ENCODE results near the gene DPM3. TPM values are rescaled to one million over a fixed set of nuclear protein-coding genes. Genes with fewer than 3 reads are reported as not detected.

DPM3 gene
- total and polyA plus RNA-seq, 2 of the 13 experiments (the other 11 are each of a cell fraction or from before 2014, with no cell fraction given) = 23.2 to 53.4 TPM

DNA sequence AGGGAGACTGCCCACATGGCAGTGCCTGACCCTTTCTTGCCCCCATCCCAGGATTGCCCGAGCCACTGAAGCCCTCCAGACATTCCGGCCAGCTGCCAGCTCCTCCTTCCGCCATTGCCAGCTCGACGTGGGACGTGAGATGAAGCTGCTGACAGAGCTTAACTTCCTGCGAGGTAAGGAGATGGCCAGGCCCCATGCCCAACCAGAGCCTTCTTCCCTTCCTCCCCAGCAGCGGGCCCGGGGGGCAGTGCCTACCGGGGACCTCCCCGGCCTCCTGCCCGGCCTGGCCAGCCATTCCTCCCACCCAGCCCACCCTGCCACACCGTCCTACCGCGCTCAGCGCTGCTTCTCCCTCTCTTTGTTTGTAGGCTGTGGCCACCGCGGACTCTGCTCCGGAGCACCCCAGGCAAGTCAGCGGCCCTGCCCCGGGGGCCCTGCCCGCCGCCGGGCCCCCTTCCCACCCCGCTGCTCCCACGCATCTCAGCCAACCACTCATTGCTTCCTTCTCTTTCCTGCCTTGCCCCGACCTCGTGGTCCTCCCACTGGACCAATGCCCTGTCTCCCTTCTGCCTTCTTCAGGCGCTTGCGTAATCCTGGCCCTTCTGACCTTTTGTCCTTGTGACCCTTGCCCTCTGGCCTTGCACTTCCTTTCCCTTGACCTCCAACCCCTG is 38.2 kb upstream of the DPM3 start (continued):
- TF ChIP-seq ZHX2 (IDR thresholded peaks at IDR 0.05; ENCODE audit: low read depth) (no peak), ZHX2 (CRISPR knock-in tag; IDR thresholded peaks at IDR 0.05; ENCODE audit: borderline replicate concordance) (no peak), LCORL (IDR thresholded peaks at IDR 0.05) (no peak), LCORL (CRISPR knock-in tag; IDR thresholded peaks at IDR 0.05) (peak; percentile 60; the same call in 1 of the 2 replicates), CCDC6 (CRISPR knock-in tag; IDR thresholded peaks at IDR 0.05) (no peak), NR2F6 (IDR thresholded peaks at IDR 0.05) (peak; percentile 99), NR2F6 (CRISPR knock-in tag; IDR thresholded peaks at IDR 0.05) (peak; percentile 100), EZH2 (conservative IDR thresholded peaks at IDR 0.05; ENCODE audit: low read depth, low read length) (no peak), E2F2 (CRISPR knock-in tag; IDR thresholded peaks at IDR 0.05; ENCODE audit: borderline replicate concordance) (no peak), MLLT10 (CRISPR knock-in tag; IDR thresholded peaks at IDR 0.05) (no peak), NBN (conservative IDR thresholded peaks at IDR 0.05) (no peak), ZNF724P (CRISPR knock-in tag; IDR thresholded peaks at IDR 0.05; ENCODE audit: borderline replicate concordance) (no peak), NFE2 (CRISPR knock-in tag; IDR thresholded peaks at IDR 0.05) (no peak), ELF4 (CRISPR knock-in tag; IDR thresholded peaks at IDR 0.05; ENCODE audit: borderline replicate concordance) (no peak), GABPB1 (CRISPR knock-in tag; IDR thresholded peaks at IDR 0.05) (peak; percentile 79), TCF7L2 (IDR thresholded peaks at IDR 0.05; ENCODE audit: low read depth, low read length) (no peak), KDM2A (CRISPR knock-in tag; IDR thresholded peaks at IDR 0.05; ENCODE audit: borderline replicate concordance, low read depth) (no peak), ZFP37 (CRISPR knock-in tag; IDR thresholded peaks at IDR 0.05; ENCODE audit: borderline replicate concordance) (no peak), NONO (IDR thresholded peaks at IDR 0.05) (no peak), NONO (CRISPR knock-in tag; conservative IDR thresholded peaks at IDR 0.05) (no peak), ZNF12 (CRISPR knock-in tag; IDR thresholded peaks at IDR 0.05) (no peak), TSC22D2 (CRISPR knock-in tag; IDR thresholded peaks at IDR 0.05; ENCODE audit: borderline replicate concordance) (no peak), ZNF790 (CRISPR knock-in tag; IDR thresholded peaks at IDR 0.05; ENCODE audit: borderline replicate concordance) (no peak)
- TF ChIP-seq, protein P1, sequence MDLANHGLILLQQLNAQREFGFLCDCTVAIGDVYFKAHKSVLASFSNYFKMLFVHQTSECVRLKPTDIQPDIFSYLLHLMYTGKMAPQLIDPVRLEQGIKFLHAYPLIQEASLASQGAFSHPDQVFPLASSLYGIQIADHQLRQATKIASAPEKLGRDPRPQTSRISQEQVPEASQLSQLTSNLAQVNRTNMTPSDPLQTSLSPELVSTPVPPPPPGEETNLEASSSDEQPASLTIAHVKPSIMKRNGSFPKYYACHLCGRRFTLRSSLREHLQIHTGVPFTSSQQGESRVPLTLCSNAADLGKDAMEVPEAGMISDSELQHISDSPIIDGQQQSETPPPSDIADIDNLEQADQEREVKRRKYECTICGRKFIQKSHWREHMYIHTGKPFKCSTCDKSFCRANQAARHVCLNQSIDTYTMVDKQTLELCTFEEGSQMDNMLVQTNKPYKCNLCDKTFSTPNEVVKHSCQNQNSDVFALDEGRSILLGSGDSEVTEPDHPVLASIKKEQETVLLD (CRISPR knock-in tag; IDR thresholded peaks at IDR 0.05; ENCODE audit: low read depth) = no peak
